Activated CD4-positive, alpha-beta T cell treated with anti-CD3 and anti-CD28 coated beads, Interleukin-2, amount 50 U/mL, for 48 hours (primary cell): ENCODE results near the gene IGFBP5.

Experiments
- DNase-seq, 2 experiments: peaks; one replicate each; pipeline ENCODE4 v3.0.0-alpha.2; 2020

The IGFBP5 gene

DNA sequence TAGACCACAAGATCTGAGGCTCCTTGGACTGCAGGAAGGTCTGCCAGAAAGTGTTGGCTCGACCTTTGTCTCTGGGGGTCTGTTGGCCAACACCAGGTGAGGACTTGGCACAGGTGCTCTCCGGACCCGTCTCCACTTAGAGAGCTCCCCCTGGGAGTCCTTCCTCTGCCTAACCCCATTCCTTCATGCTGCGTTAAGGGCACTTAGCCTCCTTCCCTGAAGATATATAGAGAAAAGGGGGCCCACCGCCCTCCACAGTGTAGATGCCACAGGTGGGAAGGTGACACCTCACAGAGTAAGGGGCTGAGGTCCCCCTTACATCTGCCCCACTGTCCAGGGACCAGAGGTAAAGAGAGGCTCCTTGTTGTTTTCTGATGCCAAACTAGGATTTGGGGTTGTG is 8.2 kb downstream of the IGFBP5 start:
- DNase-seq = no peak

DNA sequence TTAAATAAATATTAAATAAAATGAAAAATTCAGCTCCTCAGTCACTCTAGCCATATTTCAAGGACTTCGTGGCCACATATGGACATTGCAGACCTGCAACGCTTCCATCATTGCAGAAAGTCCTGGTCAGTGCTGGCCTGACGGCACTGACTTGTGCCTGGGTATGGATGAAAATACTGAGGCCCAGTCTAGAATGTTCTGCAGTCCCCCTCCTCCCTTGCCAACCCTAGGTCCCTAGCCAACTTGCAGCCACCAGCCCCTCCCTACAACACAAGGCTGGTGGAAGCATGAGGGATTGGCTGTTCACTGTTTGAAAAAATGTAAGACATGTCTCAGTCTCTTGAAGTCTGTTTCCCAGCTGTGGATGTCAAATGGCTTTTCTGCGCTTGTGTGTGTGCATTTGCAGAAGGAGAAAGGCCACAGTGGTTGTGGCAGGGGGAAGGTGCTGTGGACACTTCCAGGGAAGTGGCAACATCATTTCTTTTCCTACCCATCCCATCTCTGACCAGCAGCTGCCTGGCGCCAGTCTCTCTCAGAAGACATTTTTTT is 9.9 kb downstream of the IGFBP5 start:
- DNase-seq = no peak

DNA sequence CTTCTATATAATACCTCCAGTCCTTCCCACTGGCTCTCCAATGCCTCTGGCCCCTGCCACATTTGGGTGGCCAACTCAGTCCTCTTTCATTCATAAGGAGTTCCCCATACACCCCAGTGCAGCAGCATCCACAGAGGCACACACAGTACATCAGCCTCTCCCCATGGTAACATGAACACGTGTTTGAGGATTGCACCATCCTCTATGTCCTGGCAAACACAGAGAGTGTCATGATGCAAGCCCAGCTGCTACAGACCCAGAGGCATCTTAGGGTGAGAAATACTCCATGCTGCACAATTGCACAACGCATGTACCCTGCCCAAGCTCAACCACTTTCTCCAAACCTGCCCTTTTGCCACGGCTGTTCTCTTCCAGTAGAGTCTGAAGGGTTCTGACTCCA is 11.5 kb downstream of the IGFBP5 start:
- no peak for DNase-seq

DNA sequence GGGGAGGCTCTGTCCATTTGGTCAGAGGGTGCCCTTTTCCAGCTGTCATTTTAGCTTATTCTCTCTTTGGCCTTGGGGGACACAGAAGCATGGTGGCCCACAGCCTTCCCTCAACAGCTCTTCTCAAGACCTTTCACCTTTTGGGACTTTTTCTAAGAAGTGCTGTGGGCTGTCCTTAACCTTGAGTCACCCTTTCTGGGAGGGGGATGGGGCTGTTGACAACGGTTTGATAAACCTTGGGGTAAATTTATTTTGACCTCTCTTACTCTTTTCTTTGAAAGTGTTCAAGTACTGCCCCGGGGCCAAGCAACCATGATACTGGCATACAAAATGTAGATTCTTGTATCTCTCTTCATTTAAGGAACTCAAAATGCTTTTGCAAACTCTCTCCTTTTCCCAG is 13.7 kb downstream of the IGFBP5 start:
- DNase-seq = no peak

DNA sequence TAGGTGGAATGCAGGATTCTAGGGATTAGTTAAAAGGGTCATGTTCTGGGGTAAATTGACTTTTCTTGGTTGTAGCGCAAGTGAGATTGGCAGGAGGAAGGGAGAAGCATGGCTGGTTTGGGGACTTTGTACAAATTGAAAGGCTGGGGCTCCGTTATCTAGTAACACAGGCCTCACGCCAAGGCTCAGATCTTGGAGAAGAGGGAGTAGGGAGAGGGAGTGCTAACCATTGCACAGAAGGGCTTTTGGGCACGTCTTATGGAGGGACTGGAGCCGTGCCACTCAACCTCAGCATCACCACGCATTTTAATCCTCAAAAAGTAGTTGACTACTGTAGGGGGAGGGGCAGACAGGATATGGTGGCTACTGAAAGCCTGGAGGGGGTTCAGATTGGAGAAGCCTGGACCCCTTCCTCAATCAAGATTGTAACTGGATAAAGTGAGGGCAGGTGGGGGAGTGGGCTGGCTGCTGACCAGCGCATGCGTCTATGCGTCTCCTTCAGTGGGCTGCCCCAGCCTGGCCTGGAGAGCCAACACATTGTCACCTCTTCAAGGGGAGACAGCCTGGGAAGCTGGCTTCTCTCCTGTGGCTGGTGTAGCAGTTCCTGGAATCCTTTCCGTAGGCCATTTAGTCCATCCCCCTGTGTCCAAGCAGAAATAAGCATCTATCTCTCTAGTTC is 14.3 kb downstream of the IGFBP5 start:
- no peak for DNase-seq

DNA sequence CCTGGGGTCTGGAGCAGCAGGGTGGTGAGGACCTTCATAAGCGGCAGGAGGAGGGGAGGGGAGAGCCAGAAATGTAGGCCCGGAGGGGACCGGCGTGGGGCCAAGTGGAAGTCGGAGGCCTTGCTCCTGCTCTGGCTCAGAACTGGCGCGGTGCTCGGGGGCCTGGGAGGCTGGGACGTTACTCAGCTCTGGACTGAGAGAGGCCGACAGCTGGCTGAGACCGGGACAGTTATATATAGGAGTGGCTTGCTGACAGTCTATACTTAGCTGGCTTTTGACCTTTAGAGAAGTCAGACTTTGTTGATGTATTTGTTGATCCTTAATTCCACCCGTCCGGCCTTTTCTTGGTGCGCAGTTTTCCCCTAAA is 15.7 kb downstream of the IGFBP5 start:
- DNase-seq = no peak

DNA sequence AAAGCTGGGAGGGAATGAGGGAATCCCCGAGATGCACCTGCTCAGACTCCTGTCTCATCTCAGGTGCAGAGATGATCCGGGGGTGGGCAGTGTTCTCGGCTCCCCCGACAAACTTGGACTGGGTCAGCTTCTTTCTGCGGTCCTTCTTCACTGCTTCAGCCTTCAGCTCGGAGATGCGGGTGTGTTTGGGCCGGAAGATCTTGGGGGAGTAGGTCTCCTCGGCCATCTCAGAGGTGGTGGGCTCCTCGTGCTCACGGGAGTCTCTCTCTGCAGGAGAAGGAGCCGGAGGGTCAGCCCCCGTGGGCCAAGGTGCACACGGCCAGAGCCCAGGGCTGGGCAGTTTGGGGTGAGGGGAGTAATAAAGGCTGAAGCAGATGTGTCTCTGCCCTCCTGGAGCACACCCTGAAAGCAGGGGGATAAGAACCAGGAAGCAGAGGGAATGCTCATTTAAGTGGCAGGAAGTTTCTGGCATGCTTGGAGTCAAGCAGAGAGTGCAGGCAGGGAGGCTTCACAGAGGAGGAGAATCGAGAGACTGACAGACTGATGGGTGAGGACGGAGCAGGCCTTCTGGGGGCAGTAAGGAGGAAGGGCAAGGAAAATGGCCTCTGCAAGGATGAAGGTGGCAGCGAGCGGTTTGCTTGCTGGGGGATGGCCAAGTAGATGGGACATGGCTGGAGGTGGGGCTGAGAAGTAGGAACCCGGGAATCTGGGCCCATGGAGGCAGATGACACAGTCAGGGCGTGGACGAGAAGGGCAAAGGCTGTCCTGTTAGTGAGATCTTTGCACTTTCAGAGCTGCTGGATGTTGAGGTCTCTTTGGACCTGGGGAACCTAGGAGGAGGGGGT is 16.3 kb downstream of the IGFBP5 start:
- DNase-seq = no peak

DNA sequence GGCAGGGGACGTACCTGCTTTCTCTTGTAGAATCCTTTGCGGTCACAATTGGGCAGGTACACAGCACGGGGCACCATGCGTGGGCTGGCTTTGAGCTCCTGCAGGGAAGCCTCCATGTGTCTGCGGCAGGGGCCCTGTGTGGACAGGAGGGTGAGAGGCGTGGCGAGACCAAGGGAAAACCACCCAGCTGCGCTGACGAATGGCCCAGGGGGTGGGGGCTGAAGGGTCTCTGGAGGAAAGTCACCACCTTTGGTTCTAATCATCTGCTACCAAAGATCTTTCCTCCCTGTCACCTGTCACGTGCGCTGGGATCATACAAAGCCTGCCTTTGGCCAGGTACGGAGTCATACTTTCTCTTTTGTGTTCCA is 17.3 kb downstream of the IGFBP5 start:
- no peak for DNase-seq

DNA sequence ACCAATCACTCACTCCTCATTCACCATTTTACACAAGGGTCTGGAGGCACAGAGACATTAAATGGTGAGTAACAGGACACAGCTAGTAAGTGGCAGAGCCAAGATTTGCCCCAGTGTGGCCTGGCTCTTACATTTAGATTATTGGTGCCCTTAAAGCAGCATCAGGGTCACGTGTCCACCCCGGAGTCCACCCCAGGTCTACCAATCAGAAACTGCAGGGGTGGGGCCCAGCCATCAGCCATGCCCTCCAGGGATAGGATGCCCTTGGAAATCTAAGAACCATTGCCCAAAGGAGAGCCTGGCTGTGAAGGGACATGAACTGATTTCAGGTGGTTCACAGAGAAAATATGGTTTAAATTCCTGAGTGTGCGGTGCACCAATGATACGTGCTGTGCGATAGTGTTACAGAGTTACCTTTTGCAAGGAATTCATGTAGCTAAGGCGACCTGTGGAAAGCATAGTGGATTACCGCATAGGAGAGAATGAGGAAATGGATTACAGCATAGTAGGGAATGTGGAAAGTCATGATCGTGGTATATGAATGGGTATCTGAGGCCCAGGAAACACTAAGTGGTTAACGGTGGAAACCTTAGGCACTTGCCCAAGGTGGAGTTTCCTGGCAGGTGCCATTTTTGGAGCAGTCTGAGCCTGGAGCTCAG is 17.8 kb downstream of the IGFBP5 start:
- DNase-seq = no peak

DNA sequence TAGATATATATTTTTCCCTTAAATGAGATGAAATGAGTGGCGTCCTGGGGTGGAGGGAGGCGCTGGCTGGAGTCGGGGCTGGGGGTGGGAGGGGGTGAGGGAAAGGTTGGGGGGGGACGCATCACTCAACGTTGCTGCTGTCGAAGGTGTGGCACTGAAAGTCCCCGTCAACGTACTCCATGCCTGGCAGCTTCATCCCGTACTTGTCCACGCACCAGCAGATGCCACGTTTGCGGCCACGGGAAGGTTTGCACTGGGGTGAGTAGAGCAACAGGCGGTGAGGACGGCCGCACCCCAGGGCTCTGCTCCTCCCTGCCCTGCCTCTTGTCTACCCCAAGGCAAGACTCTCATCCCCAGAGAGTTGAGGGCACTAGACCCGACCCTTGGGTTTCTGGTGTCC is 18.7 kb downstream of the IGFBP5 start:
- no peak for DNase-seq

DNA sequence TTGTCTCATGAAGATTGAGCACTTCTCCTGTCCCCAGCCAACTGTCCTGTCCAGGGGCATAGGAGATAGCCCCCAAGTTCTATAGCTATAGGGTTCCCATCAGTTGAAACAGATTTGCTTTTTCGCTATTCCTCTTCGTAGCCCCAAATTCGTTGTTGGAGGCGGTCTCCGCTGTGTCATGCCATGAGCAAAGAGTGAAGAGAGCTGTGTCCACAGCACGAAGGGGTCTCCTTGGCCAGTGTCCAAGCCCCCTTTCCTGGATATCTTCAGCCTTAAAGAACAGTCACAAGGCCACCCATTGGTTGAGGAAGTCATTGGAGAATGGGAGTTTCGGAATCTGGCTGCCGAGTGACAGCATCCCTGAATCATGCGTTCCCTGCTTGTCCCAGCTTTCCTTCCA is 21.0 kb downstream of the IGFBP5 start:
- DNase-seq = no peak

DNA sequence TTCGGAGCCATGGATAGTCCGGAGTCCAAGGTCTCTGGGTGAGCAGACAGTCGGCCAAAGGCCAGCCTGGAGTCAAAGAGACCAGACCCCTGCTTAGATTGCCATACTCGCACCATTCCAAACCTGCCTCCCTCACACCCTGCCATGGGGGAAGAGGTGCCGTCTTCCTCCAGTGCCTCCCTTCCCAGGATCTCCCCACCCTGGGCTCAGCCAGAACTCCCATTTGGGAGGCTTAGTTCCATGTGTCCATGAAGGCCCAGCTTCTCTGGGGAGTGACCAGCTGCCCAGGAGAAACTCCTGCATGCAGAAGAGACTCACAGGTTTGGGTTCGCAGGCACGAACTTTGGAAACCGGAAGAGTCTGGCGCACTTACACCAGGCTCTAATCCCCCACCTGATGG is 21.7 kb downstream of the IGFBP5 start:
- no peak for DNase-seq

DNA sequence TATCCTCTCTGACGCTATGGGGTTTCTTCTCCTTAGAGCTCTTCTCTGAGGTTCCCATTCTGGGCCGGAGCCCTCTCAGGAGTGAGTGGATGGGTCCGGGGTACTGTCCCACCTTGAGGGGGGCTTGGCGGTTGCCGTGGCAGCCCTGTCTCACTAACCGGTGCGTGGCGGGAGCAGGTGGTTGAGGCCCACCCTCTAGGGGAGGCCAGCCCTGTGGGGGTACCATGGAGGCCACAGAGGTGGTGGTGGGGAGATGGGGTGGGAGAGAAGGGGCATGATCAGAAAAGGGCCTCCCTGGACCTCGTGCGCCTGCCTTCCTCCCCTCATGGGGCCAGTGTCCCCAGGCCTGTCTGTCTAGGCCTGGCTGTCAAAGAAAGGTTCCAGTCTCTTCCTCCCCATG is 22.3 kb downstream of the IGFBP5 start:
- no peak for DNase-seq

DNA sequence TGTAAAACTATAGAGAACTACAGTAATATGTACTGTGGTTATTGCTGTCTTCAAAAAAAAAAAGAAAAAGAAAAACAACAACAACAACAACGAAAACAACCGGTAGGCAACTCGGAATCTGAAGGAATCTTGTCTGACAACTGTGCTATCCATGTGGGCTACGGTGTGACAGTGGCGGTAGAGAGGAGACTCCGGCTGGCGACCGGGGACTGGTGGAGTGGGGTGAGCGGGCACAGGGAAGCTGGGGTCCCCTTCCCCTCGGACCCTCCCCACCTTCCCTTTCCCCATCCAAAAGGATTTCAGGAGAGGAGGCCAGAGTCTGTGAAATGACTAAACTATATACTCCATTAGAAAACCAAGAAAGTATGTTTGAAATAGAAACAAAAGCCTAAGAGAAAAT is 22.9 kb downstream of the IGFBP5 start:
- no peak for DNase-seq

DNA sequence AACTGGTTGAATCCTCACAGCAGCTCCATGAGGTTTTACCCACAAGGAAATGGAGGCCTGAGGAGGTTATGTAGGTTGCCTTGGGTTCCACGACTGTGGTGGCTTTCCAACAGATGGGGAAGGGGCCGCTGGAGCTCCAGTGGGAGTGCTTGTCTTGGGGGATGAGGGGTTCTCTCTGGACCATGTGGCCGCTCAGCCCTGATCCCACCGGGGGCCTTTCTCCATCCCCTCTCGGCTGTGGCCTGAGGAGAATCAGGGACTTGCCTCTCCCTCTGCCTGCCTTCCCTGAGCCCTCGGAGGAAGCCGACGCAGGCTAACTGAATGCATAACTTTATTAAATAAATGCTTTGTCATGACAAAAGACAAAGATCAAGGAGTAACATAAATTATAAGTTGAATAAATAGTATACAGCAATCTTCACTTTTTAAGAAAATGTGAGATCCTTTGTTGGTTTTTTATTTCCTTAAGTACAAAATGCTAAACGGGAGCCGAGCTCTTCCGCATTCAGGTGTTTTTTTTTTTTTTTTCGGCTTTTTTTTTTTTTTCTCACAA is 23.5 kb downstream of the IGFBP5 start:
- DNase-seq = no peak

DNA sequence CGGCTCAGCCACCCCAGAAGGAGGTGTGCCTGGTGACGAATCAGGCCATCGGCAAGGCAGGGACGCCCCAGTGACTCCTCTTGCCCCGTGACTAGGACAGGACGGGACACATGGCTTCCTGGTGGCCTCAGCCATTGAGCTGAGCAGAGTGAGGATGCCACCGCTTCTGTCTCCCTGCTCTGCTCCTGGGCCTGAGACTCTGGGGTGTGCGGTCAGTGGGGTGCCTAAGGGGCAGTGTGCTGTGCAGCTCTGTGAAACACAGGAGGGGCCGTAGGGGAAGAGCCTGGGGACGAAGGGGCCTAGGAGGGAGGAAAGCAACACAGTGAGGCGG is 24.3 kb downstream of the IGFBP5 start:
- DNase-seq = no peak

DNA sequence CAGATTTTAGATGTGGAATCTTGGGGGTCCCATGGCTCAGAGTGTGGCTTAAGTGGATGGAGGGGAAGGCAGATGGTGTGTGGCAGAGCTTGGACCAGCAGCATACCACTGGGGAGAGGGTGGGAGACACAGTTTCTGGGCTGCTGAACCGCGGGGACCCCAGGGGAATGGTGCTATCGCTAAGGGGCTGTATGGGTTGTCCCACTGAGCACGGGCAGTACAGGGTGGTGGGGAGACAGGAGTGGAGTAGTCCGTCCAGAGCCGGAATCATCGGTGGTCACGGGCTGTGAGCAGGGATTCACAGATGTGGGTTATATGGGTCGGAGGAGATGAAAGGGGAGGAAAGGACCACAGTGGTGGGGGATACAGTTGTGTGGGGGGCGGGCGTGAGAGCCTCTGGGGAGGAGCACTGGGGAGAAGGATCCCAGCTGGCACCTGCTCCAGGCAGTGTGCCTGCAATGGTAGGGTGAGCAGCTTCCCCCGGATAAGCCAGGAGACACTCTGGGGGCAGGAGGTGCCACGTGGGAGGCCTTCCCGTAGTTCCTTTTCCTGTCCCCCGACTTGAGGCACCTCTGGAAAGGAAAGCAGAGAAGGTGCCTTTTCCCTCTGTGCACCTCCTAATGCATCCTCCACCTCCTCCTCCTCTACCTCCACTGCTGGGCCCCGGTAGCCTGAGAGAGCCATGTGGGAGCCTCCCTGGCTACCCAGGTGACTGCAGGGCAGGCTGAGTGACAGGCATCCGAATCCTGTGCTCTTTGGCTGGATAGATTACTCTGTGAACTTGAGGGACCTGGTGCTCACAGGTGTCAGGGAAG is 24.9 kb downstream of the IGFBP5 start:
- no peak for DNase-seq

DNA sequence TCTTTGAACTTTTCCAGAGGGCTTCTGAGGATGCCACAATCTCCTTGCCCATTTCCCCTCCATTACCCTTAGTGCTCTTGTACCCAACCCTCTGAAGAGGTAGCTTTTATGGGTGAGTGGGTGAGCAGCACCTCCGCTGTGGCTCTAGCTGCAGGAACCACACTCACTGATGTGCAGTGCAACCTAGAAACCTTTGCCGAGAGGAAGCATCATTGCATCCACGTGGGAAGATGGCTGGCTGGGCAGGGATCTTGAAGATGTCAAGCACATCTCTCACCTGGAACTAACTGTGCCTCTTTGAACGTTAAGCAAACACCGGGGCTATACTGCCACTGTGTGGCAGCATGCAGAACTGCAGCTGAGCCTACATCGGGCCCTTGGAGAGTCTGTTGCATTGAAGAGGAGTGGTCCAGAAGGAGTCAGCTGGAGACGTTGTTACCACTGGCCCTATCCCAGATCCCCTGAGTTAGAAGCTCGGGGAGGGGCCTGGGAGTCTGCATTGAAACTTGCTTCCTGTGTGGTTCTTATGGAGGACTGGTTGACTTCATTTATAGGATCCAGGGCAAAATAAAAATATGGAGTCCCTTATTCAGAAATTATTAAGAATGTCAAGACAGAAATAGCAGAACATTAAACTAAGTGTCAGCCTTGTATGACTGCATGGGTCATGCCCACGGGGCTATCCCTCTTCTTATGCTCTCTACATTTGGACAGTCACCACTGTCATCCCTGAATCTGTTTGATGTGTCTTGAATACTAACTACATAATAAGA is 28.7 kb downstream of the IGFBP5 start:
- peak; percentile 63 to 76 for DNase-seq

DNA sequence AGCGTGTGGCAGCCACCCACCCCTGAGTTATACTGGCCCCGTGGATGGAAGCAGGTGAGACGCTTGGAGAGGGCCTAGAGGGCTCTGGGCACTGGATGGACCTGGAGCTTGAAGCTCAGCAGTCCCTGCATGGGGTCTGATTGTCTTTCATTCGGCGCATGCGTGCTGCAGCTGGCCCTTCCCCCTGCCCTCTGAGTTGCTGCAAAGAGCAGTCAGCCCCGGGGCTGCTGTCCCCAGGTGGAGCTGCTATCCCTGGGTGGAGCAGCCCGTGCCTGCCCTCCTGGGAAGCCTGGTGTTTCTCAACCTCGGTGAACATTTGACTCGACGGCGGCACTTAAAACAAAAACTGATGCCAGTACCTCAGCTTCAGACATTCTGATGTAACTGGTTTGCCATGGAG is 29.6 kb downstream of the IGFBP5 start:
- DNase-seq = no peak

DNA sequence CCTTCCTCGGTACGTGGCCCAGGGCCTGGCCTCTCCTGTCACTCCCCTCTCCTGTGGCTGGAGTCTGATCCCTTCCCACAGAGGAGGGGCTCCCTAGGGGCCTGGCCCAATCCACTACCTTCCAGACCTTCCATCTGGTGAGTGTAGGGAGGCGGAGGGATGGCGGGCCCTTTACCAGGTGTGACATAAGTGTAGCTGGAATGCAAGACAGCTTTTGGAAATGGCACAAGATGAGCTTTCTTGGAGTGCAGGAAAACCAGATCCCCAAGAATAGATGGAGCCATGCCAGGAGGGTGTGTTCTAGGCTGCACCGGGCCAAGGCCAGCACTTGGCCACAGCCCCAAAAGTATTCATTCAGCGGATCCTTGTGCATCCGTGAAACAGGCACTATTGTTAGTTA is 30.1 kb downstream of the IGFBP5 start:
- DNase-seq = no peak

DNA sequence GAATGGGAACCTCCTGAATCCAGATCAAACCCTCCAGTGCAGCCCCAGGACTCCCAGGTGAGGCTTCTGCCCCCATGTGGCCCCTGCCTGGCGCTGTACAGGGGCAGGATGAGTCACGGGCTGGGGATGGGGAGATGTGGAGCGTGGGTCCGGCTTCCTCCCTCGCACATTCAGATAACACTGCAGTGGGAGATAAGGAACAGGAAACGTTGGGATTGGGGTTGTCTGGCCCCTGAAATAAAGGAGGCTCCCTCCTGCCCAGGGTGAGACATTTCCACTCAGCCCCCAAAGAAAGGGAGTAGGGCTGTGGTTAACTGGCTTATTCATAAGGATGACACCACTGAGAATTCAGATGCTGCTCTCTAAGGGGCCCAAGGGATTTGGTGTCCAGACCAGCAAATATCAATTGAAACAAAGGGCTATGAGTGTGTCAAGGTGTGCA is 30.7 kb downstream of the IGFBP5 start:
- DNase-seq = no peak

DNA sequence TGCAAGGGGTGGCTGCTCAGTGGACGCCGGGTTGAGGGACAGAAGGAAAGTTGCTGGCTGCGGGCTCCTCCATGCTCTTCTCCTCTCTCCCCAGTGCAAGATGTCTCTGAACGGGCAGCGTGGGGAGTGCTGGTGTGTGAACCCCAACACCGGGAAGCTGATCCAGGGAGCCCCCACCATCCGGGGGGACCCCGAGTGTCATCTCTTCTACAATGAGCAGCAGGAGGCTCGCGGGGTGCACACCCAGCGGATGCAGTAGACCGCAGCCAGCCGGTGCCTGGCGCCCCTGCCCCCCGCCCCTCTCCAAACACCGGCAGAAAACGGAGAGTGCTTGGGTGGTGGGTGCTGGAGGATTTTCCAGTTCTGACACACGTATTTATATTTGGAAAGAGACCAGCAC is 31.5 kb downstream of the IGFBP5 start:
- DNase-seq = no peak
